Measurements from ENCODE around the gene PTGIS.

The PTGIS gene

GRCh38 chr20:49466114-49466912, 101.6 kb downstream of the PTGIS start:
- in situ Hi-C loops (cut with HindIII; ENCODE audit: low pct_ligation_motif_present, low pct_unique_long_range_greater_than_20kb, low sequenced_read_pairs), result no loop called here
- DNase-seq, result no peak

- DNase-seq, result no peak
- in situ Hi-C loops (cut with HindIII; ENCODE audit: low pct_ligation_motif_present, low pct_unique_long_range_greater_than_20kb, low sequenced_read_pairs), result no loop called here
These were observed 103.4 kb downstream of the PTGIS start for GRCh38 chr20:49464556-49464955.

GRCh38 chr20:49462626-49463025, 105.3 kb downstream of the PTGIS start:
- in situ Hi-C loops (cut with HindIII; ENCODE audit: low pct_ligation_motif_present, low pct_unique_long_range_greater_than_20kb, low sequenced_read_pairs), result no loop called here
- DNase-seq, result no peak

GRCh38 chr20:49461894-49462620, 105.9 kb downstream of the PTGIS start:
- in situ Hi-C loops (cut with HindIII; ENCODE audit: low pct_ligation_motif_present, low pct_unique_long_range_greater_than_20kb, low sequenced_read_pairs), result no loop called here
- no peak for DNase-seq

- DNase-seq, result peak; percentile 91
- in situ Hi-C loops (cut with HindIII; ENCODE audit: low pct_ligation_motif_present, low pct_unique_long_range_greater_than_20kb, low sequenced_read_pairs), result no loop called here
These were observed 107.0 kb downstream of the PTGIS start for GRCh38 chr20:49460916-49461315.

GRCh38 chr20:49460131-49460530, 107.8 kb downstream of the PTGIS start:
- in situ Hi-C loops (cut with HindIII; ENCODE audit: low pct_ligation_motif_present, low pct_unique_long_range_greater_than_20kb, low sequenced_read_pairs), result no loop called here
- DNase-seq, result no peak

GRCh38 chr20:49459684-49460083, 108.3 kb downstream of the PTGIS start:
- DNase-seq, result no peak
- in situ Hi-C loops (cut with HindIII; ENCODE audit: low pct_ligation_motif_present, low pct_unique_long_range_greater_than_20kb, low sequenced_read_pairs), result no loop called here

- in situ Hi-C loops (cut with HindIII; ENCODE audit: low pct_ligation_motif_present, low pct_unique_long_range_greater_than_20kb, low sequenced_read_pairs), result no loop called here
- DNase-seq, result no peak
These were observed 110.5 kb downstream of the PTGIS start for GRCh38 chr20:49457444-49457843.

- no peak for DNase-seq
- in situ Hi-C loops (cut with HindIII; ENCODE audit: low pct_ligation_motif_present, low pct_unique_long_range_greater_than_20kb, low sequenced_read_pairs), result no loop called here
These were observed 111.3 kb downstream of the PTGIS start for GRCh38 chr20:49456646-49457045.

- in situ Hi-C loops (cut with HindIII; ENCODE audit: low pct_ligation_motif_present, low pct_unique_long_range_greater_than_20kb, low sequenced_read_pairs), result no loop called here
- DNase-seq, result no peak
These were observed 112.2 kb downstream of the PTGIS start for GRCh38 chr20:49455691-49456090.

Data from ACHN (cell line).